Measurements from ENCODE around the gene PCDHB7. TPM values are rescaled to one million over a fixed set of nuclear protein-coding genes. Genes with fewer than 3 reads are reported as not detected.
A peak's percentile ranks its signal among the peaks of the same experiment; 100 is the strongest.
"Not testable (repeated sequence)": the region's sequence is repeated elsewhere in the genome, so short reads cannot be mapped to it uniquely, and the experiment has no call there.

Gene PCDHB7
- total and polyA plus RNA-seq, 2 experiments from 2014 or later = 0.48 to 1.0 TPM

DNA sequence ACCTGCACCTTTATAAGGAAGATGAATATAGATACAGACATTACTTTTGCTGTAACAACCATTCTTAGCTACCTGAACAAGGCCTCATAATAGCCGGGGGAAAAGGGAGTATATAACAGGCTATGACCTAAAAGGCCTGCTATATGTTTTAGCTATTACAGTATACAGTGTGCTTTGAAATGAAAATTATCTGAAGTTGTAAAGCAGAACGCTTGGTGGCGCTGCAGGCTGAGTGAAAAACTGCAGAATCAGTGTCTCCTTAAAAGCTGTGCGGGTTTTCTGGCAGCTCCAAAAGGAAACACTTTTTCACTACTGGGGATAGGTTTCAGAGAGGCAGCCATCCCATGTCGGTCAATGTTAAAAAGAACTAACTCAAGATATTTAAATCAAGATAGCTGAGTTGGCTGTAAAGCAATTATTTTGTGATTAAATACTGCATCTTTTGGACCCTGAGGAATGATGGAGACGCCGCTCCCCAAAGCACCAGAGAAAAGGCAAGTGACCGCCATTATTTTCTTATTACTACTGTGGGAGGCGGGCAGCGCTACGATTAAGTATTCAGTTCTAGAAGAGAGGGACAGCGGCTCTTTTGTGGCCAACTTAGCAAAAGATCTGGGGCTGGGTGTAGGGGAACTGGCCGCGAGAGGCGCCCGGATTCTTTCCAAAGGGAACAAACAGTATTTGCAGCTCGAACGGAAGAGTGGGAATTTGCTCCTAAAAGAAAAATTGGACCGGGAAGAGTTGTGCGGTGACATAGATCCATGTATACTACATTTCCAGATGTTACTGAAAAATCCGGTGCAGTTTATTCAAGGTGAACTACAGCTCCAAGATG is 16.7 kb upstream of the PCDHB7 start:
- H3K9me2 ChIP-seq (ENCODE audit: insufficient read depth) = no peaks in the 10 kb centered on the region
- no peaks in the 10 kb centered on the region for H3K36me3 ChIP-seq (ENCODE audit: insufficient read depth)
- no peaks in the 10 kb centered on the region for H3F3A ChIP-seq (replicated peaks; ENCODE audit: low read depth)
- H3K27me3 ChIP-seq (ENCODE audit: insufficient read depth) = no peaks in the 10 kb centered on the region
- Mint-ChIP-seq H3K4me1 (no peaks in the 10 kb centered on the region), H3K4me3 (peak overlapping the region; percentile 25; the same call in 1 of the 3 replicates), H3K36me3 (ENCODE audit: low read depth) (peaks cover 31% of the 10 kb centered on the region), H3K9me3 (peaks cover 33% of the 10 kb centered on the region), H3K27me3 (ENCODE audit: insufficient read depth, low read depth, poor library complexity) (peaks cover 9% of the 10 kb centered on the region), H3K27ac (peak overlapping the region; percentile 53; the same call in 1 of the 2 replicates)
- no peaks in the 10 kb centered on the region for H4K20me1 ChIP-seq (replicated peaks; ENCODE audit: insufficient read depth)
- TF ChIP-seq, protein P1, sequence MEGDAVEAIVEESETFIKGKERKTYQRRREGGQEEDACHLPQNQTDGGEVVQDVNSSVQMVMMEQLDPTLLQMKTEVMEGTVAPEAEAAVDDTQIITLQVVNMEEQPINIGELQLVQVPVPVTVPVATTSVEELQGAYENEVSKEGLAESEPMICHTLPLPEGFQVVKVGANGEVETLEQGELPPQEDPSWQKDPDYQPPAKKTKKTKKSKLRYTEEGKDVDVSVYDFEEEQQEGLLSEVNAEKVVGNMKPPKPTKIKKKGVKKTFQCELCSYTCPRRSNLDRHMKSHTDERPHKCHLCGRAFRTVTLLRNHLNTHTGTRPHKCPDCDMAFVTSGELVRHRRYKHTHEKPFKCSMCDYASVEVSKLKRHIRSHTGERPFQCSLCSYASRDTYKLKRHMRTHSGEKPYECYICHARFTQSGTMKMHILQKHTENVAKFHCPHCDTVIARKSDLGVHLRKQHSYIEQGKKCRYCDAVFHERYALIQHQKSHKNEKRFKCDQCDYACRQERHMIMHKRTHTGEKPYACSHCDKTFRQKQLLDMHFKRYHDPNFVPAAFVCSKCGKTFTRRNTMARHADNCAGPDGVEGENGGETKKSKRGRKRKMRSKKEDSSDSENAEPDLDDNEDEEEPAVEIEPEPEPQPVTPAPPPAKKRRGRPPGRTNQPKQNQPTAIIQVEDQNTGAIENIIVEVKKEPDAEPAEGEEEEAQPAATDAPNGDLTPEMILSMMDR (conservative IDR thresholded peaks at IDR 0.05; ENCODE audit: low read depth in 2 of 2) = peak; percentile 81 to 91
- TF ChIP-seq POLR2AphosphoS5 (IDR thresholded peaks at IDR 0.05; ENCODE audit: low read depth) = no peak
- no peak for TF ChIP-seq JUNB (IDR thresholded peaks at IDR 0.05; ENCODE audit: unreplicated experiment)
- H2AFZ ChIP-seq = peak overlapping the region; percentile 34; the same call in 1 of the 2 replicates
- H3K4me3 ChIP-seq = peak overlapping the region; percentile 28
- peak; percentile 88 for ATAC-seq
- peak; percentile 86 for DNase-seq (ENCODE audit: low spot score)
- no peak overlapping the region for H3K27ac ChIP-seq (ENCODE audit: low read depth)
- no peaks in the 10 kb centered on the region for H3K4me1 ChIP-seq (ENCODE audit: insufficient read depth)
- no peaks in the 10 kb centered on the region for H3K79me2 ChIP-seq (replicated peaks; ENCODE audit: insufficient read depth)
- H3K4me2 ChIP-seq = peak overlapping the region; percentile 26

DNA sequence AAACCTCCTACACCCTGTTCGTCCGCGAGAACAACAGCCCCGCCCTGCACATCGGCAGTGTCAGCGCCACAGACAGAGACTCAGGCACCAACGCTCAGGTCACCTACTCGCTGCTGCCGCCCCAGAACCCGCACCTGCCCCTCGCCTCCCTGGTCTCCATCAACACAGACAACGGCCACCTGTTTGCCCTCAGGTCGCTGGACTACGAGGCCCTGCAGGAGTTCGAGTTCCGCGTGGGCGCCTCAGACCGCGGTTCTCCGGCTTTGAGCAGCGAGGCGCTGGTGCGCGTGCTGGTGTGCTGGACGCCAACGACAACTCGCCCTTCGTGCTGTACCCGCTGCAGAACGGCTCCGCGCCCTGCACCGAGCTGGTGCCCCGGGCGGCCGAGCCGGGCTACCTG is 15.1 kb upstream of the PCDHB7 start:
- not testable (repeated sequence) for H3K4me3 ChIP-seq; DNase-seq (ENCODE audit: low spot score); H3F3A ChIP-seq (replicated peaks; ENCODE audit: low read depth); H2AFZ ChIP-seq; ATAC-seq; H3K79me2 ChIP-seq (replicated peaks; ENCODE audit: insufficient read depth); H3K27ac Mint-ChIP-seq; H3K9me2 ChIP-seq (ENCODE audit: insufficient read depth); H3K4me2 ChIP-seq; H3K27me3 ChIP-seq (ENCODE audit: insufficient read depth); H4K20me1 ChIP-seq (replicated peaks; ENCODE audit: insufficient read depth); H3K4me1 Mint-ChIP-seq; H3K4me1 ChIP-seq (ENCODE audit: insufficient read depth); H3K4me3 Mint-ChIP-seq; H3K27me3 Mint-ChIP-seq (ENCODE audit: insufficient read depth, low read depth, poor library complexity); H3K36me3 ChIP-seq (ENCODE audit: insufficient read depth); H3K27ac ChIP-seq (ENCODE audit: low read depth)
- Mint-ChIP-seq H3K9me3 (peaks cover 26% of the 10 kb centered on the region; the same call in 2 of the 3 replicates), H3K36me3 (ENCODE audit: low read depth) (peaks cover 19% of the 10 kb centered on the region)

DNA sequence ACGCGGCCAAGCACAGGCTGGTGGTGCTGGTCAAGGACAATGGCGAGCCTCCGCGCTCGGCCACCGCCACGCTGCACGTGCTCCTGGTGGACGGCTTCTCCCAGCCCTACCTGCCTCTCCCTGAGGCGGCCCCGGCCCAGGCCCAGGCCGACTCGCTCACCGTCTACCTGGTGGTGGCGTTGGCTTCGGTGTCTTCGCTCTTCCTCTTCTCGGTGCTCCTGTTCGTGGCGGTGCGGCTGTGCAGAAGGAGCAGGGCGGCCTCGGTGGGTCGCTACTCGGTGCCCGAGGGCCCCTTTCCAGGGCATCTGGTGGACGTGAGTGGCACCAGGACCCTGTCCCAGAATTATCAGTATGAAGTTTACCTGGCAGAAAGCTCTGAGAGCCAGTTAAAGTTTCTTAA is 14.5 kb upstream of the PCDHB7 start:
- H3K4me2 ChIP-seq; H3K4me3 Mint-ChIP-seq; H3K79me2 ChIP-seq (replicated peaks; ENCODE audit: insufficient read depth); H3K36me3 ChIP-seq (ENCODE audit: insufficient read depth); H4K20me1 ChIP-seq (replicated peaks; ENCODE audit: insufficient read depth); H3K27me3 Mint-ChIP-seq (ENCODE audit: insufficient read depth, low read depth, poor library complexity); H3K4me1 ChIP-seq (ENCODE audit: insufficient read depth); H3K27ac ChIP-seq (ENCODE audit: low read depth); H3K27me3 ChIP-seq (ENCODE audit: insufficient read depth); H2AFZ ChIP-seq; H3K9me2 ChIP-seq (ENCODE audit: insufficient read depth); H3K4me3 ChIP-seq; H3F3A ChIP-seq (replicated peaks; ENCODE audit: low read depth); H3K4me1 Mint-ChIP-seq; DNase-seq (ENCODE audit: low spot score); H3K27ac Mint-ChIP-seq; ATAC-seq: not testable (repeated sequence)
- peaks cover 23% of the 10 kb centered on the region; the same call in 2 of the 3 replicates for H3K9me3 Mint-ChIP-seq
- peaks cover 18% of the 10 kb centered on the region for H3K36me3 Mint-ChIP-seq (ENCODE audit: low read depth)
